ENCODE measurements around the gene PCLO. TPM values are rescaled to one million over a fixed set of nuclear protein-coding genes. Genes with fewer than 3 reads are reported as not detected.

The PCLO gene
- total RNA-seq, 1 donor, result under 0.01 TPM

DNA sequence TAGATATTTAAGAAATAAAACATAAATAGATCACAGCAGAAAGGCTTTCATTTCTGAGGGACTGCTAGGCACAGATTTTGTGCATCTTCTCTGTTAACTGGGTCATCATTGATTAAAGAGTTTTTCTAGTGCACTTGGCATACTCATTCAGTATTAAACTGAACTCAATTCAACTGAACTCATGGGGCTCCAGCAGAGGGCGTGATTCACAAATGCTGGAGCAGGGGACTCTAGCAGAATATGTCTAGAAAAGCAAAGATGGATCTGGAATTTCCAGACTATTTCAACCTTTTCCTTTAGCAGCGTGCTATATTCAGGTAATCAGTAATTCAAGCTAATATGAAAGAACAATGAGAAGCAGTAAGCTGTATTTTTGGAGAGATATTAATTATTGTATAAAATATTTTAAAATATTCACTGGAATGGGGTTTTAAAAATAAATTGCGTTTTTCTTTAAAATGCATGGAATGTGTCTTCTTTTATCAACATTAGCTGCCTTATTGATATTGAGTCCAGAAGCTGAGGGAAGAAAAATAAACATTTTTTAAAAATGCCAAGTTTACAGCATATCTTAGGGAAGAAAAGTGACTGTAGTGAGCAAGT, 422.3 kb downstream of the PCLO start:
- H3K4me3 ChIP-seq (ENCODE audit: low read depth, low read length), result no peak overlapping the region
- TF ChIP-seq, protein P1, sequence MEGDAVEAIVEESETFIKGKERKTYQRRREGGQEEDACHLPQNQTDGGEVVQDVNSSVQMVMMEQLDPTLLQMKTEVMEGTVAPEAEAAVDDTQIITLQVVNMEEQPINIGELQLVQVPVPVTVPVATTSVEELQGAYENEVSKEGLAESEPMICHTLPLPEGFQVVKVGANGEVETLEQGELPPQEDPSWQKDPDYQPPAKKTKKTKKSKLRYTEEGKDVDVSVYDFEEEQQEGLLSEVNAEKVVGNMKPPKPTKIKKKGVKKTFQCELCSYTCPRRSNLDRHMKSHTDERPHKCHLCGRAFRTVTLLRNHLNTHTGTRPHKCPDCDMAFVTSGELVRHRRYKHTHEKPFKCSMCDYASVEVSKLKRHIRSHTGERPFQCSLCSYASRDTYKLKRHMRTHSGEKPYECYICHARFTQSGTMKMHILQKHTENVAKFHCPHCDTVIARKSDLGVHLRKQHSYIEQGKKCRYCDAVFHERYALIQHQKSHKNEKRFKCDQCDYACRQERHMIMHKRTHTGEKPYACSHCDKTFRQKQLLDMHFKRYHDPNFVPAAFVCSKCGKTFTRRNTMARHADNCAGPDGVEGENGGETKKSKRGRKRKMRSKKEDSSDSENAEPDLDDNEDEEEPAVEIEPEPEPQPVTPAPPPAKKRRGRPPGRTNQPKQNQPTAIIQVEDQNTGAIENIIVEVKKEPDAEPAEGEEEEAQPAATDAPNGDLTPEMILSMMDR (IDR thresholded peaks at IDR 0.05; ENCODE audit: insufficient read depth, low read depth, low read length), result peak; percentile 80
- DNase-seq (ENCODE audit: low read depth), result peak; percentile 55

DNA sequence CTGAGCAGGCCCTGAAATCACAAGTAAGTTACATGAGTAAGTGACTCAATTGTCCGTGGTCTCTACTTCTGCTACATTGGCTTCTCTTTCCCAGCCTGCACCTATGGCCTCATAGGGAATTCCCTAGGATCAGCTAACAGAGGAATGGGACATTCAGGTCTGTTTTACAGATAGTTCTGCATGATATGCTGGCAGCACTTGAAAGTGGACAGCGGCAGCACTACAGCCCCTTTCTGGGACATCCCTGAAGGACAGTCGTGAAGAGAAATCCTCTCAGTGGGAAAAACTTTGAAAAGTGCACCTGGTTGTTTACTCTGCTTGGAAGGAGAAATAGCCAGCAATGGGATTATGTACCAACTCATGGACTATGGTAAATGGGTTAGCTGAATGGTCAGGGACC, 426.1 kb downstream of the PCLO start:
- no peak for DNase-seq (ENCODE audit: low read depth)
- TF ChIP-seq, protein P1 (IDR thresholded peaks at IDR 0.05; ENCODE audit: insufficient read depth, low read depth, low read length), result no peak

DNA sequence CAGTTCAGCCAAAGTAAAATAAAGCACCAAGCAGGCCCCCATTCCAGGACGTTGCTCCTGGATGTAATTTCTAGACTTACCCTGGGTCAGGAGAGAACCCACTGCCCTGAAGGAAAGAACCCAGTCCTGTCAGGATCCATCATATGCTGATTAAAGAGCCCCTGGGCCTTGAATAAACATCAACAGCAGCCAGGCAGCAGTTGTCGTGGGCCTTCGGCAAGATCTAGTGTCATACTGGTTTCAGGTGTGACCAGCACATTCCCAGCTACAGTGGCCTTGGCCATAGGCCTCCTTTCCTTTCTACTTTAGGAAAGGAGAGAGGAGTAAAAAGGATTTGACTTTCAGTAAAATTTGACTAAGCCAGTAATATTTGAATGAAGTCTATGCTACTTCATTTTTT, 430.0 kb downstream of the PCLO start:
- TF ChIP-seq, protein P1 (IDR thresholded peaks at IDR 0.05; ENCODE audit: insufficient read depth, low read depth, low read length), result no peak
- DNase-seq (ENCODE audit: low read depth), result no peak
- no peak overlapping the region for H3K4me3 ChIP-seq (ENCODE audit: low read depth, low read length)

More for the DNA sequence above, 426.1 kb downstream of the PCLO start:
- no peak overlapping the region for H3K4me3 ChIP-seq (ENCODE audit: low read depth, low read length)

DNA sequence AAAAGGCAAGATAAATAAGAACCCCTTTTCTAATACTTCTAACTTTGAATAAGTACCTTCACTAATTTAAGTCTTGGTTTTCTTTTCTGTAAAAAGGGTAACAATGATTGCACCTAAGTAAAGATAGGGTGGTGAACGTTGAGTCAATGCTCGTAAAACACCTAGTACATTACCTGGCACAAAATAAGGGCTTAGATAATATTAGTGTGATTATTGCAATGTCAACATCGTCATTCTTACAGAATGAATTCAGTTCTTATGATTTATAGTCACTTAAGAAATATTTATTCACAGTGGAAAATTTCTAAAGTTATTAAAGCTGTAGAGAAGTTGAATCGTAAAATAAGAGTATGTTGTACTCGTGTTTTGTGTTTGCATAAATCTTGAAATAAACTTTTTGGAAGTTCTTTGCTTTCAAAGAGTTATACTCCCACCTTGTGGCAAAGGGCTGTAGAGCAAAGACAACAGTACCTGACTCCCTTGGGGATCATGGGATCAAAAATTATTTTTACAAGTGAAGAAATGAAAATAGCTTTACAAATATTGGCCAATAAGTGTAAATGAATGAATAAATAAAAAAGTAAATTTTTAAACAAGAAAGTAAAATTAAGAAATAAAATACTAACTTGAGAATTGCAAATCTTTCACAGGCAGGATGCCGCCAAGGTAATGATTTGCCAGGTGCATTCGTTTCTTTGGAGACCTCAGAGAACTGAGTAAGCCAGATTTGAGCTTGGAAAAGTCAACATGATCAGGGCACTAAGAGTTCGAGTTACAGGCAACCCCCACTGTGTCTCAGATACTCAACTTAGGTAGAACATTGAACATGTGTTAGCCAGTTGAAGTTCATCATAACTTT, 433.3 kb downstream of the PCLO start:
- H3K4me3 ChIP-seq (ENCODE audit: low read depth, low read length), result no peak overlapping the region
- DNase-seq (ENCODE audit: low read depth), result peak; percentile 58

DNA sequence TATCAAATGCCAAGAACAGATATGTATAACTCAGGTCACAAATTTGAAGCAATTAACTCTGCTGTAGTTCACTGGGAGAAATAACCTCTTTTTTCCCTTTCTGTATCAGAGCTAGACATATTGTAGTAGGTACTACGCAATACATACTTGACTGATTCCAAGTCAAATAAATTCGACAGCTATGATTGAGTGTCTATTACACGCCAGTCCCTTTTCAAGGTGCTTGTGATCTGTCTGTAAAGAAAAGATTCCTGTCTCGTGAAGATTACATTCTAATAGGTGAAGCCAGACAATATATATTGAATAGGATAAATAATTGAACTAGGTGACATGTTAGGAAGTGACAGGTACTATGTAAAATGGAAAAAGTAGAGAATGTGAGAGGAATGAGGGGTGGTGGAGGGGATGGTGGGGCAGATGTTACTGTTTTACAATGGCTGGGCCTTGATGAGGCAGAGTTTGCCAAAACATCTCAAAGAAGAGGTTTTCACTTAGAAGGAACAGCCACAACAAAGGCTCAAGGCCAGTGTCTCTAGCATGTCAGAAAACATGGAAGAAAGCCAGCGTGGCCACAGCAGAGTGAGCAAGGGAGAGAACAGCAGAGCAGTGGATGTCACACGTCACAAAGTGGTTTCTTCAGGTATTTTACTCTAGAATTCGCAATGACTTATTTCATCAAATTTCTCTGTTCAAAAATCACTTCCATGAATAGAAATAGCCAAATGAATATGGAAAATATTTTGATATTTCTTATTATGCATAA, 436.5 kb downstream of the PCLO start:
- H3K4me3 ChIP-seq (ENCODE audit: low read depth, low read length), result no peak overlapping the region
- TF ChIP-seq, protein P1 (IDR thresholded peaks at IDR 0.05; ENCODE audit: insufficient read depth, low read depth, low read length), result no peak
- no peak for DNase-seq (ENCODE audit: low read depth)

More for the DNA sequence above, 433.3 kb downstream of the PCLO start:
- TF ChIP-seq, protein P1 (IDR thresholded peaks at IDR 0.05; ENCODE audit: insufficient read depth, low read depth, low read length), result peak; percentile 76

DNA sequence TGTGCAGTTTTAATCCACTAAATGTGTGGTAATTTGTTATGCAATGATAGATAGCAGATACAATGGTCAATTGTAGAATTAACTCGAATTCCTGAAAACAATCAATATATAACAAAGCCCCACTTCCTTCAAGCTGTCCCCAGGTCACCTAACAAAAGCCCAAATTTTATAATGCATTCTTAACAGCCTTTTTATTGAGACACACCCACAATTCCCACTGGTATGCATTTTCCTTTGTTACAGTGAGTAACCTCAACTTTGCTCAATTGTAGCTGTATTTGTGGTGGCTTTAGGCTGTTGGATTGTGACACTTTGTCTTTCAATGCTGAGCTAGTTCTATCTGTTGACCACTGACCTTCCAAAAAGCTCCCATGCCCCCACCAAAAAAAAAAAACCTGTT, 439.3 kb downstream of the PCLO start:
- TF ChIP-seq, protein P1 (IDR thresholded peaks at IDR 0.05; ENCODE audit: insufficient read depth, low read depth, low read length), result no peak
- DNase-seq (ENCODE audit: low read depth), result no peak
- H3K4me3 ChIP-seq (ENCODE audit: low read depth, low read length), result no peak overlapping the region
